NT2/D1 (cell line): Measurements from ENCODE around the gene HLF.

ENCODE experiments used
- DNase-seq: peaks from one replicate; pipeline ENCODE4 v3.0.0-alpha.2; 2011; ENCODE audit warnings: low read depth, low spot score
- H3K27me3 ChIP-seq: 2 replicates; pipeline ENCODE4 v1.6.0; 2011; ENCODE audit warnings: mild to moderate bottlenecking; ENCODE audit not compliant: insufficient read length, insufficient read depth
- H3K36me3 ChIP-seq: 2 replicates; pipeline ENCODE4 v1.6.1; 2011; ENCODE audit warnings: mild to moderate bottlenecking, low read length, mixed read lengths; ENCODE audit not compliant: insufficient read depth, insufficient read length
- H3K4me1 ChIP-seq: 2 replicates; pipeline ENCODE4 v1.5.1; 2011; ENCODE audit not compliant: insufficient read depth, insufficient read length
- H3K4me3 ChIP-seq: 2 replicates; pipeline ENCODE4 v1.5.1; 2011; ENCODE audit warnings: low read depth; ENCODE audit not compliant: insufficient read length
- H3K9ac ChIP-seq: 2 replicates; pipeline ENCODE4 v1.6.0; 2011; ENCODE audit warnings: low read depth; ENCODE audit not compliant: insufficient read length
- H3K9me3 ChIP-seq: 2 replicates; pipeline ENCODE4 v1.5.1; 2011; ENCODE audit warnings: mild to moderate bottlenecking, low read length; ENCODE audit not compliant: insufficient read depth
- SUZ12 ChIP-seq: IDR thresholded peaks from 2 replicates; pipeline ENCODE4 v1.6.1; 2011; ENCODE audit not compliant: insufficient read length, insufficient read depth; ENCODE audit errors: extremely low read depth
- YY1 ChIP-seq: IDR thresholded peaks from 2 replicates; pipeline ENCODE4 v1.6.1; 2011; ENCODE audit not compliant: insufficient read length, insufficient read depth
- ZNF274 ChIP-seq: IDR thresholded peaks from 2 replicates; pipeline ENCODE4 v1.6.1; 2011; ENCODE audit warnings: mild to moderate bottlenecking, low read depth, low read length

The HLF gene

GRCh38 chr17:55318715-55319487, 54.1 kb downstream of the HLF start:
- Histone ChIP-seq H3K27me3 (no peaks in the 10 kb centered on the region), H3K9ac (no peak overlapping the region), H3K36me3 (no peaks in the 10 kb centered on the region), H3K4me3 (no peak overlapping the region), H3K9me3 (no peaks in the 10 kb centered on the region), H3K4me1 (no peaks in the 10 kb centered on the region)
- TF ChIP-seq SUZ12 (no peak), ZNF274 (no peak), YY1 (no peak)
- DNase-seq, result no peak

DNA sequence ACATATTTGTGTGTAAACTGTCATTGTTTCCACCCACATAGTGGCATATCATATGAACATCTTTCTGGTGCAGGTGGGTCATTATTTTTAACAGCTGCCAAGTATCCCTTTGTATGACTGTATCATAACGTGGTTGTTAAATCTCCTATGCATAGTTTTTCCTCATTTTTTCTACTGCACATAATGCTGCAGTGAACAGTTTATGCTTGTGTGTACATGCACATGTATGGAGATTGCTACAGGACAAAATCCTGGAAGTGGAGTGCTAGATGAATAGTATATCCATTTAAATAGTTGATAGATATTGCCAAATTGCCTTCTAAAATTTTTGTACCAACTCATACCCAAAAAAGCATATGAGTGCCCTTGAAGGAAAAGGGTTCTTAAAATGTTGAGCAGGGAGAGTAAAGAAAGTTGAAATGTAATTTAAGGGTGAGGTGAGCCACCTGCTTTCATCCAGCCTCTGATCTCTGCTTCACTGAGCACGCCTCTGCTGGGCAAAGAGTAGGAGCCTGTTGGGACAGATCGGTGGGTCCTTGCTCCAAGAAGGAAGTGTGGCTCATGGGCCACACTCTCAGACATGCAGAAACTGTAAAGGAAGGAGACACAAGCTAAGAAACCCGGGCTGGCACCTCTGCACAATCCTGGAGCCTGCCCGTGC, 55.3 kb downstream of the HLF start:
- no peak for TF ChIP-seq YY1
- TF ChIP-seq SUZ12, result no peak
- no peak for TF ChIP-seq ZNF274
- no peaks in the 10 kb centered on the region for H3K27me3 ChIP-seq
- no peaks in the 10 kb centered on the region for H3K4me1 ChIP-seq

GRCh38 chr17:55320594-55321426, 56.0 kb downstream of the HLF start:
- Histone ChIP-seq H3K36me3 (no peaks in the 10 kb centered on the region), H3K4me1 (no peaks in the 10 kb centered on the region), H3K9ac (no peak overlapping the region), H3K27me3 (no peaks in the 10 kb centered on the region), H3K9me3 (no peaks in the 10 kb centered on the region), H3K4me3 (no peak overlapping the region)
- DNase-seq, result no peak
- no peak for TF ChIP-seq YY1
- TF ChIP-seq SUZ12, result no peak
- TF ChIP-seq ZNF274, result no peak

More for the DNA sequence above, 55.3 kb downstream of the HLF start:
- H3K36me3 ChIP-seq, result no peaks in the 10 kb centered on the region
- no peak for DNase-seq
- H3K9ac ChIP-seq, result no peak overlapping the region
- no peak overlapping the region for H3K4me3 ChIP-seq
- no peaks in the 10 kb centered on the region for H3K9me3 ChIP-seq

DNA sequence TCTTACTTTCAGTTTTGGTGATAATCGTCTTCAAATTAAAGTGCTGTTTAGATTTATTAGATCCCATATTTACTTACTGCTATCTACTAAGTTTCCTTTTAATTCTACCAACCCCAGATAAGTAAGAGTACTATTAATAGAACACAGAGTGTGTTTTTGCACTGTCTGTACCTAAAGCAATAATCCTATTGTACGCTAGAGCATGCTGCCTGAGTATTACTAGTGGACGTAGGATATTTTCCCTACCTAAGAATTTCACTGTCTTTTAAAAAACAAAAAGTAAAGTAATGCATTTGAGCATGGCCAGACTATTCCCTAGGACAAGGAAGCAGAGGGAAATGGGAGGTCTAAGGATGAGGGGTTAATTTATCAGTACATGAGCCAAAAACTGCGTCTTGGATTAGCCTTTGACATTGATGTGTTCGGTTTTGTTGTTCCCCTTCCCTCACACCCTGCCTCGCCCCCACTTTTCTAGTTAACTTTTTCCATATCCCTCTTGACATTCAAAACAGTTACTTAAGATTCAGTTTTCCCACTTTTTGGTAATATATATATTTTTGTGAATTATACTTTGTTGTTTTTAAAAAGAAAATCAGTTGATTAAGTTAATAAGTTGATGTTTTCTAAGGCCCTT, 56.8 kb downstream of the HLF start:
- Histone ChIP-seq H3K36me3 (no peaks in the 10 kb centered on the region), H3K9ac (no peak overlapping the region), H3K27me3 (no peaks in the 10 kb centered on the region), H3K4me3 (no peak overlapping the region), H3K9me3 (no peaks in the 10 kb centered on the region), H3K4me1 (no peaks in the 10 kb centered on the region)
- TF ChIP-seq SUZ12, result no peak
- no peak for TF ChIP-seq ZNF274
- TF ChIP-seq YY1, result no peak
- DNase-seq, result no peak

- Histone ChIP-seq H3K4me1 (no peaks in the 10 kb centered on the region), H3K9me3 (no peaks in the 10 kb centered on the region), H3K4me3 (no peak overlapping the region), H3K36me3 (no peaks in the 10 kb centered on the region), H3K9ac (no peak overlapping the region), H3K27me3 (no peaks in the 10 kb centered on the region)
- DNase-seq, result no peak
- TF ChIP-seq ZNF274, result no peak
- no peak for TF ChIP-seq SUZ12
- TF ChIP-seq YY1, result no peak
These were observed 57.8 kb downstream of the HLF start for GRCh38 chr17:55322453-55322985.

DNA sequence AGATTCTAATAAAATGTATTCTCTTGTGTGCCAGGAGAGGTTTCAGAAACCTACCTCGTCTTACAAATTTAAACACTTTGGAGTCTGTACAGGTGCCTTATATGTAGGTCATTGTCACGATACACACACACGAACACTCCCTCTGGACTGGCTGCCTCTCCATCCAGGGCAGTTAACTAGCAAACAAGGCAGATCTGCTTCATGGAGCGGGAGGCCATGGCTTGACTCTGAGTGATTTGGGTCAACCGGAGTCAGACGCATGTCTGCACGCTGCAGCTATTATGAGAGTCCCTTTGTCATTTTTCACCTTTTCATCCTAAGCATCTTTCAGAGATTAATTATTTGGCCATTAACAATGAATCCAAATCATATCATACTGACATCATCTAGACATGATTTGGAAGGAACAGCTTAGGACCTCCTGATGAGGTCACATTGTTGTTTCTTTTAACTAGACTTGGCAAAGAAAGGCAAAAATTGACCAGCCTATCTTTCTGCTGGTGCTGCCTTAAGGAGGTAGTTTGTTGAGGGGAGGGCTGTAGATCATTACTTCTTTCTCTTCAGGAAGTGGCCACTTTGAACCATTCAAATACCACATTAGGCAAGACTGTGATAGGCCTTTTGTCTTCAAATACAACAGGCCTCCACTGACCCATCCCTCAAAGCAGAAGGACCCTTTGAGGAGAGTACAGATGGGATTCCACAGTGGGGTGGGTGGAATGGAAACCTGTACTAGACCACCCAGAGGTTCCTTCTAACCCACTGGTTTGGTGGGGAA, 58.9 kb downstream of the HLF start:
- Histone ChIP-seq H3K4me1 (no peaks in the 10 kb centered on the region), H3K9me3 (no peaks in the 10 kb centered on the region), H3K4me3 (no peak overlapping the region), H3K9ac (no peak overlapping the region), H3K27me3 (no peaks in the 10 kb centered on the region), H3K36me3 (no peaks in the 10 kb centered on the region)
- no peak for DNase-seq
- TF ChIP-seq SUZ12 (no peak), YY1 (no peak), ZNF274 (no peak)
